HCT116 (cell line): Measurements from ENCODE around the gene EMILIN1. TPM values are rescaled to one million over a fixed set of nuclear protein-coding genes. Genes with fewer than 3 reads are reported as not detected.

Experiments used
- ATAC-seq: fragments of 200-7000 bp; cut with Tn5 transposase; 2 replicates; pipeline ENCODE4 v1.9.1; 2020; ENCODE audit warnings: mild to moderate bottlenecking, moderate library complexity
- BruUV-seq: library from RNA; stranded (reverse); fragments of 400-500 nt; replicated peaks from 2 replicates; lab custom pipeline; 2021; lab: Mats Ljungman, UMichigan
- CTCF ChIA-PET: fragments of 300-600 bp; sonication (Branson Sonifier 250); formaldehyde crosslinking; loops from one replicate; lab custom pipeline; 2021; ENCODE audit warnings: antibody characterized with exemption; lab: Charles Lee
- POLR2A ChIA-PET: fragments of 300-600, 350-600 bp; sonication (Branson Sonifier 250); formaldehyde crosslinking; loops from one replicate; lab custom pipeline; 2021; ENCODE audit warnings: antibody characterized with exemption; lab: Charles Lee
- RAD21 ChIA-PET, 2 experiments: fragments of 300-600 bp; sonication (Branson Sonifier 250); formaldehyde crosslinking; loops; one replicate each; lab custom pipeline; 2023; ENCODE audit warnings: low total read pairs in 2 of 2; ENCODE audit not compliant: uncharacterized antibody in 2 of 2, unreplicated experiment in 2 of 2, low non-redundant PET in 1 of 2; lab: Charles Lee
- DNase-seq: peaks from one replicate; pipeline ENCODE4 v3.0.0-alpha.2; 2010; ENCODE audit warnings: low read depth, low spot score
- H2AFZ ChIP-seq: fragments of 200-600 bp; shearing (Covaris generic), sonication (generic); 2 replicates; pipeline ENCODE4 v1.6.1; 2017; ENCODE audit warnings: low read depth, mixed run types, mixed read lengths, antibody characterized with exemption, low read length; ENCODE audit not compliant: poor library complexity, severe bottlenecking
- H3K27ac ChIP-seq: 2 replicates; pipeline ENCODE4 v1.5.1; 2012; ENCODE audit warnings: low read depth, low read length
- H3K27me3 ChIP-seq: fragments of 200-600 bp; sonication (generic); 2 replicates; pipeline ENCODE4 v1.6.1; 2016; ENCODE audit warnings: mixed run types, low read length, mixed read lengths; ENCODE audit not compliant: insufficient read depth
- H3K36me3 ChIP-seq, 2 experiments: fragments of 200-500 bp in 1 of 2; fragments of 200-600 bp in 1 of 2; sonication (Bioruptor generic) in 1 of 2; sonication (generic) in 1 of 2; 2 replicates each; pipeline versions ENCODE4 v1.5.1 to v1.6.1; 2014 to 2016; ENCODE audit warnings: low read length in 2 of 2, inconsistent platforms in 1 of 2, mixed read lengths in 1 of 2, mixed run types in 1 of 2; ENCODE audit not compliant: insufficient read depth in 2 of 2, control insufficient read depth in 1 of 2
- H3K4me1 ChIP-seq, 2 experiments: fragments of 200-600 bp in 1 of 2; sonication (generic) in 1 of 2; 2 replicates each; pipeline versions ENCODE4 v1.5.1 to v1.6.1; 2012 to 2017; ENCODE audit warnings: low read length in 2 of 2, inconsistent platforms in 1 of 2, mild to moderate bottlenecking in 1 of 2, mixed read lengths in 1 of 2, mixed run types in 1 of 2, moderate library complexity in 1 of 2; ENCODE audit not compliant: insufficient read depth in 2 of 2, control insufficient read depth in 1 of 2
- H3K4me2 ChIP-seq: fragments of 200-600 bp; sonication (generic); 2 replicates; pipeline ENCODE4 v1.6.1; 2017; ENCODE audit warnings: mixed run types, low read length, mixed read lengths
- H3K4me3 ChIP-seq, 2 experiments: fragments of 200-600 bp in 1 of 2; sonication (generic) in 1 of 2; replicated peaks in 1 of 2; 2 replicates each; pipeline ENCODE4 v1.5.1; 2011 to 2016; ENCODE audit warnings: low read length in 2 of 2, control low read depth in 1 of 2, low read depth in 1 of 2, mild to moderate bottlenecking in 1 of 2, mixed read lengths in 1 of 2, mixed run types in 1 of 2
- H3K79me2 ChIP-seq: fragments of 200-600 bp; sonication (generic); 2 replicates; pipeline ENCODE4 v1.6.1; 2017; ENCODE audit warnings: mild to moderate bottlenecking, mixed run types, low read length, moderate library complexity, mixed read lengths; ENCODE audit not compliant: insufficient read depth
- H3K9ac ChIP-seq: fragments of 200-600 bp; sonication (generic); 2 replicates; pipeline ENCODE4 v1.6.1; 2016; ENCODE audit warnings: low read length, mixed read lengths
- H3K9me2 ChIP-seq: fragments of 200-600 bp; sonication (generic), shearing (Covaris generic); 2 replicates; pipeline ENCODE4 v1.6.1; 2017; ENCODE audit warnings: mixed run types, mild to moderate bottlenecking, moderate library complexity; ENCODE audit not compliant: insufficient read depth
- H3K9me3 ChIP-seq, 2 experiments: fragments of 200-500 bp in 1 of 2; fragments of 200-600 bp in 1 of 2; sonication (Bioruptor generic) in 1 of 2; sonication (generic) in 1 of 2; 2 replicates each; pipeline ENCODE4 v1.6.1; 2014 to 2017; ENCODE audit warnings: low read length in 2 of 2, mixed read lengths in 2 of 2, inconsistent platforms in 1 of 2, low read depth in 1 of 2, mild to moderate bottlenecking in 1 of 2, mixed run types in 1 of 2, moderate library complexity in 1 of 2; ENCODE audit not compliant: control insufficient read depth in 1 of 2, insufficient read depth in 1 of 2
- H4K20me1 ChIP-seq: fragments of 200-600 bp; sonication (generic), shearing (Covaris generic); 2 replicates; pipeline ENCODE4 v1.6.1; 2017; ENCODE audit warnings: mixed run types, mild to moderate bottlenecking, moderate library complexity; ENCODE audit not compliant: insufficient read depth
- ATF3 ChIP-seq: IDR thresholded peaks from 2 replicates; pipeline ENCODE4 v1.6.1; 2012
- ELF1 ChIP-seq: IDR thresholded peaks from 2 replicates; pipeline ENCODE4 v1.6.1; 2012; ENCODE audit warnings: low read depth, borderline replicate concordance
- EZH2 ChIP-seq: fragments of 200-600 bp; sonication (generic); IDR thresholded peaks from 2 replicates; pipeline ENCODE4 v1.6.1; 2017; ENCODE audit warnings: antibody characterized with exemption, mixed run types
- EZH2phosphoT487 ChIP-seq: fragments of 200-600 bp; IDR thresholded peaks from 2 replicates; pipeline ENCODE4 v1.6.1; 2018; ENCODE audit warnings: antibody characterized with exemption, borderline replicate concordance
- FOSL1 ChIP-seq: IDR thresholded peaks from 2 replicates; pipeline ENCODE4 v1.6.1; 2012; ENCODE audit warnings: low read depth
- JUND ChIP-seq: IDR thresholded peaks from 2 replicates; pipeline ENCODE4 v1.6.1; 2012
- MAX ChIP-seq: IDR thresholded peaks from 2 replicates; pipeline ENCODE4 v1.6.1; 2012
- POLR2A ChIP-seq: IDR thresholded peaks from 2 replicates; pipeline ENCODE4 v1.7.0; 2011; ENCODE audit warnings: borderline replicate concordance; ENCODE audit not compliant: insufficient read depth, insufficient read length; ENCODE audit errors: extremely low read depth
- REST ChIP-seq: IDR thresholded peaks from 2 replicates; pipeline ENCODE4 v1.6.1; 2012; ENCODE audit warnings: low read depth
- SIN3A ChIP-seq: IDR thresholded peaks from 2 replicates; pipeline ENCODE4 v1.6.1; 2012; ENCODE audit warnings: low read depth
- SP1 ChIP-seq: IDR thresholded peaks from 2 replicates; pipeline ENCODE4 v1.6.1; 2012; ENCODE audit warnings: low read depth
- SRF ChIP-seq: IDR thresholded peaks from 2 replicates; pipeline ENCODE4 v1.6.1; 2012; ENCODE audit warnings: low read depth
- TCF7L2 ChIP-seq: IDR thresholded peaks from 2 replicates; pipeline ENCODE4 v1.7.0; 2011; ENCODE audit warnings: borderline replicate concordance, inconsistent platforms; ENCODE audit not compliant: insufficient read depth, insufficient read length; ENCODE audit errors: extremely low read depth
- YY1 ChIP-seq: IDR thresholded peaks from 2 replicates; pipeline ENCODE4 v1.6.1; 2011; ENCODE audit warnings: low read length, low read depth, moderate library complexity, mild to moderate bottlenecking; ENCODE audit not compliant: insufficient replicate concordance; ENCODE audit errors: extremely low read depth
- ZFX ChIP-seq: fragments of 450-650 bp; IDR thresholded peaks from 2 replicates; pipeline ENCODE4 v1.6.1; 2017
- intact Hi-C: fragments of 100-400 bp; cut with micrococcal nuclease; formaldehyde crosslinking; loops from 2 replicates; pipeline ENCODE4 v1.10.0; 2022
- total RNA-seq: library from RNA; stranded (reverse); gene quantifications from one replicate; pipeline ENCODE4 v1.2.1, GENCODE V29; 2021; ENCODE audit not compliant: unreplicated experiment

EMILIN1 gene
- total RNA-seq, 1 experiment from 2014 or later: 0.59 TPM

GRCh38 chr2:27097341-27097740, 18.9 kb downstream of the EMILIN1 start (continued):
- TF ChIP-seq REST (no peak), ZFX (no peak), SP1 (no peak)

- Histone ChIP-seq H3K27me3 (no peaks in the 10 kb centered on the region), H4K20me1 (no peaks in the 10 kb centered on the region), H3K9ac (no peak overlapping the region), H3K9me2 (no peaks in the 10 kb centered on the region), H3K79me2 (no peaks in the 10 kb centered on the region), H3K4me1 (peaks cover 0 to 9% of the 10 kb centered on the region in 2 experiments; a peak in 1 of 4 replicates), H3K27ac (no peak overlapping the region), H3K4me3 (no peak overlapping the region), H3K4me2 (no peak overlapping the region), H2AFZ (no peak overlapping the region), H3K36me3 (no peaks in the 10 kb centered on the region), H3K9me3 (no peaks in the 10 kb centered on the region)
- CTCF ChIA-PET: interaction anchor here (0.9 to 1.5 kb wide), 8 partner anchors 12 to 253 kb away, joined by 3 to 6 read pairs (median 4); partner anchors contain the start of genes KHK and TRIM54
- ATAC-seq (no peak), DNase-seq (no peak)
- intact Hi-C loops: loop anchor here (2.0 to 5.0 kb wide), 2 partner anchors 118 to 181 kb away; partner anchors contain the start of gene CAD
- POLR2A ChIA-PET: no interaction called here
- BruUV-seq: no TSS peak
- RAD21 ChIA-PET: interaction anchor here in 1 of 2 experiments (0.7 to 0.9 kb wide), 2 partner anchors 180 to 204 kb away, joined by 3 to 4 read pairs; no protein-coding TSS in a partner anchor
- no peak for TF ChIP-seq JUND
- no peak for TF ChIP-seq EZH2phosphoT487
- TF ChIP-seq EZH2: no peak
- TF ChIP-seq ZFX: no peak
- no peak for TF ChIP-seq TCF7L2
- TF ChIP-seq ELF1: no peak
- TF ChIP-seq YY1: no peak
- no peak for TF ChIP-seq ATF3
- TF ChIP-seq MAX: no peak
- TF ChIP-seq FOSL1: no peak
- TF ChIP-seq SIN3A: no peak
- TF ChIP-seq REST: no peak
- no peak for TF ChIP-seq SRF
- TF ChIP-seq POLR2A: no peak
These were observed 21.0 kb downstream of the EMILIN1 start for GRCh38 chr2:27099334-27099955.
